ENCODE data around the gene MYBL2.

MYBL2 gene

GRCh38 chr20:43761386-43762340 lies 94.7 kb downstream of the MYBL2 start:
- no peak for TF ChIP-seq Cebpa-rat (IDR thresholded peaks at IDR 0.05)
- no peak overlapping the region for H3K9ac ChIP-seq
- no peaks in the 10 kb centered on the region for H3K36me3 ChIP-seq
- H3K4me1 ChIP-seq = no peaks in the 10 kb centered on the region
- H4K20me1 ChIP-seq = no peaks in the 10 kb centered on the region
- H3K27me3 ChIP-seq = no peaks in the 10 kb centered on the region
- H3K4me2 ChIP-seq = no peak overlapping the region
- H3K9me3 ChIP-seq = no peaks in the 10 kb centered on the region
- H3K4me3 ChIP-seq = no peak overlapping the region
- H3K27ac ChIP-seq = no peak overlapping the region

GRCh38 chr20:43762911-43763310 lies 96.0 kb downstream of the MYBL2 start:
- no peaks in the 10 kb centered on the region for H3K9me3 ChIP-seq
- H3K36me3 ChIP-seq = no peaks in the 10 kb centered on the region
- H3K4me3 ChIP-seq = no peak overlapping the region
- no peak overlapping the region for H3K4me2 ChIP-seq
- no peaks in the 10 kb centered on the region for H3K27me3 ChIP-seq
- no peak overlapping the region for H3K27ac ChIP-seq
- no peak overlapping the region for H3K9ac ChIP-seq
- H4K20me1 ChIP-seq = no peaks in the 10 kb centered on the region
- peaks cover 3% of the 10 kb centered on the region; the same call in 1 of the 2 replicates for H3K4me1 ChIP-seq
- no peak for TF ChIP-seq Cebpa-rat (IDR thresholded peaks at IDR 0.05)

- no peaks in the 10 kb centered on the region for H3K36me3 ChIP-seq
- H3K27ac ChIP-seq = no peak overlapping the region
- H3K9me3 ChIP-seq = no peaks in the 10 kb centered on the region
- no peaks in the 10 kb centered on the region for H3K27me3 ChIP-seq
- TF ChIP-seq Cebpa-rat (IDR thresholded peaks at IDR 0.05) = no peak
- H4K20me1 ChIP-seq = no peaks in the 10 kb centered on the region
- no peak overlapping the region for H3K4me2 ChIP-seq
- H3K4me1 ChIP-seq = peaks cover 9% of the 10 kb centered on the region; the same call in 1 of the 2 replicates
- no peak overlapping the region for H3K9ac ChIP-seq
- no peak overlapping the region for H3K4me3 ChIP-seq
These were observed 99.0 kb downstream of the MYBL2 start for GRCh38 chr20:43765916-43766315.

All from BLaER1 (cell line).